NCI-H146 treated with DMSO at 0.1 percent for 48 hours (cell line): ENCODE measurements around the gene PIGBOS1.
A peak's percentile ranks its signal among the peaks of the same experiment; 100 is the strongest.
"Not testable (repeated sequence)": the region's sequence is repeated elsewhere in the genome, so short reads cannot be mapped to it uniquely, and the experiment has no call there.

Experiments
- DNase-seq: peaks from one replicate; lab custom pipeline; 2025; ENCODE audit not compliant: unreplicated experiment; lab: John Stamatoyannopoulos, UW

Gene PIGBOS1

DNA sequence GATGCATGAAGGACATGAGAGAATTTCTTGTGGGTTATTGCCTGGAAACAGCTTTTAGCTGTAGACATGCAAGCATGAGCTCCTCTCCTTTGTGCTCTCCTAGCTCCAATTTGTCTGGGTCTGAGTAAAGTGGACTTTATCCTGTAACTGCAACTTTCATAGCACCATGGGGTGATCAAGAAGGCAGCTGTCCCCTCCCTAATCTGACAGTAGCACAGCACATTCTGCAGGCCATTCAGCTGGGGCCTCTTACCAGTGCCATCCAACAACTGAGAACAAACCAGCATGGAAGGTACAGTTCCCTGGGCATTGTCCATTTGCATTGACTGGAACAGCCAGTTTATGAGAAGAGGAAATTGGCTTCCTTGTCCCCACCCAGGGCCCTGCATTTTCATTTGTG lies 21.6 kb downstream of the PIGBOS1 start:
- DNase-seq: no peak

DNA sequence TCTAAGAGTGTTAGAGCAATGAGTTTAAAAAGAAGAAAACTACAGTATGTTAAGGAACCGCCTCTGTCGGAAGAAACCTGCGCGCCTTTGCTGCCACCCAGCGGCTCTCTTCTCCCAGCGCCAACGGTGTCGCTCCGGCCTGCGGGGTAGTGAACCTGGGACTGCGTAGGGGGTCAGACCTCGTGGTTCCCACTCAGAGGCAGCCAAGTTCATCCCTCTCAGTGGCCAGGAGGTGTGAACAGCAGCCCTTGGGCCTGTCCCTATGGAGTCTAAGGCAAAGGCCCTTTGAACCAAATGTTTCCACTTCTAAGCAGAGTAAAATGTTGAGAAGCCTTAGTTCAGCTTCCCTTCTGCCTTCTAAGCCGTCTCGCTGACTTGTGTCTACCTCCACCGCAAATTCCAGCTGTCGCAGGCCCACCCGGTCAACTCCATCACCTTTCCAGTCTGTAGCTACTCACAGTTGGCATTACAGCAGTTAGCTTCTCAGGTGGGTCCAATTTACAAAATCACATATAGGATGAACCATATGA lies 28.3 kb downstream of the PIGBOS1 start:
- peak; percentile 19 for DNase-seq

DNA sequence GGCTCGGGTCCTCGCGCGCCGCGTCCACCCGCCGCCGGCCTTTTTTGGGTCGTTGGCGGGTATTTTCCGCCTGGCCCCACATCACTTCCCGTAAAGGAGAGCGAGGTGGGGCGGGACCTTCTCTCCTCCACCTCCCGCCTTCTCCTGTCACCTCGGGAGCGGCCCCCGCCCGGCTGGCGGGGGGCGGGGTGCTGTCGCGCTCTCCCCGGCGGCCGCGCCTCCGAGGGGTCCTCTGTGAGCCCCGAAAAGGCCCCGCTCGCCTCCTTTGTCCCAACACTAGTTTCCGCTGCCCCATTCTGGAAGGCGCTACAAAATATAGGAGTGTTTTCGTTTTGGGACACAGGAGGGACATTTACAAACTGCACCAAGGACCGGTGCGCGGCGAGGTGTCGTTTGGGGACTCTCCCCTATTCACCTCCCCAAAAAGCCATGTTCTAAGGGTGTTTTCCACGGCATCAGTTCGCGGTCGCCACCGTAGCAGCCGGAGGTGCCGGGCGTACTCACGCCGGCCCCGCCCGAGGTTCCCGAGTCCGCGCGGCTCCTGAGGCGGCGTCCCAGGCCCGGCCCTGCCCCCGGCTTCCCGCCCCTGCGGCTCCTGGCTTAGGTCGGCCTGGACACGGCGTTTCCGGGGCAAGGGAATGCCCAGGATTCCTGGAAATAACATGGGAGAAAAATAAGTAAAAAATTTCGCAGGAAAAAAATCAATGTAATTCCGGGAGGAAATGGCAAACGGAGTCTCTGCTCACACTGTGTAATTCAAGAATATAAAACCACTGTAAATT lies 29.0 kb downstream of the PIGBOS1 start, which contains the start of gene RAB27A:
Gene RAB27A (minus strand): TSS at position 68 of the 782 bp plus-strand sequence. CDS start 54,879 bp downstream, outside the sequence.
- peak; percentile 4 for DNase-seq

DNA sequence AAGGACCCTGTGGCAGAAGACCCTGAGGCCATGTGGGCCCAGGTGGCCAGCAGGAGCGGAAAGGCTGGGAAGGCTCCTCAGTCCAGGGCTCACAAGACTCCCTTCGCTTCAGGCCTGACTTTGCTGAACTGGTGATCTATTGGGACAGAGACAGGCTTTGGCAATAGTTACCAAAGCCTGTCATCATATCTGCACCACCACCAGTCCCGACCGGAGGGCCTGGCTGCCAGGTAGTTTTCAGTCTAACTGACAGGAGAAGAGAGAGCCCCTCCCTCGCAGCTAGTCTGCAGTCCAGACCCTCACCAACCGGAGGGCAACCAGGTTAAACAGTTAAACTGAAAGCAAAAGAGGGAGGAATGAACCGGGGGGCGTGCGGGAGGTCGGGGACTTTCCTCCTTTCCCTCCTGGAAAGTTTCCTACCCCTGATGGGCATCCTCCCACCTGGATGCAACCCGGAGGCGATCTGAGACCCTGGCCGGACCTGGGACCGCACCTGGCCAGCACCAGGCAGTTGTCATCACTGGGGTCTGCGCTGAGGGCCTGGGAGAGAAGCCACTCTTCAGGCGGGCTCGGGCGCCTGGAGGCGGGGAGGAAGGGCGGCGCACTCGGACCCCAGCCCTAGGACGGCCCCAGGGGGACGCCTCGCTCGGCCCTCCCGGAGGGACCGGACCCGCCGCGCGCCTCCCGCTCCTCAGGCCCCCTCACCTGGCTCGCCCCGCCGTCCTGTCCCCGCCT lies 29.7 kb downstream of the PIGBOS1 start:
- DNase-seq: peak; percentile 2

DNA sequence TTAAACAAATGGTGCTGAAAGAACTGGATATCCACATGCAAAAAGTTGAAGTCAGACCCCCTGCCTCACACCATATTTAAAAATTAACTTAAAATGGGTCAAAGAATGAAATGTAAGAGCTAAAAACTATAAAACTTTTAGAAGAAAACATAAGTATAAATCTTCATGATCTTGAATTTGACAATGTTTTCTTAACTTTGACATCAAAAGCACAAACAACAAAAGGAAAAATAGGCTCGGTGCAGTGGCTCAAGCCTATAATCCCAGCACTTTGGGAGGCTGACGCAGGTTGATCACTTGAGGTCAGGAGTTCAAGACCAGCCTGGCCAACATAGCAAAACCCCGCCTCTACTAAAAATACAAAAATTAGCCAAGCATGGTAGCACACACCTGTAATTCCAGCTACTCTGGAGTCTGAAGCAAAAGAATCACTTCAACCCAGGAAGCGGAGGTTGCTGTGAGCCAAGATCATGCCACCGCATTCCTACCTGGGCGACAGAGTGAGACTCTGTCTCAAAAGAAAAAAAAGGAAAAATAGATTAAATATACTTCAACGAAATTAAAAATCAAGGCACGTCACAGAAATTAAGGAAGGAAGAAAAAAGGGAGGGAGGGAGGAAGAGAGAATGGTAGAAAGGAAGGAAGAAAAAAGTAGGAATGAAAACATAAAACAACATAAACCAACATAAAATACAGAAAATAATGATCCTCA lies 30.8 kb downstream of the PIGBOS1 start:
- no peak for DNase-seq

DNA sequence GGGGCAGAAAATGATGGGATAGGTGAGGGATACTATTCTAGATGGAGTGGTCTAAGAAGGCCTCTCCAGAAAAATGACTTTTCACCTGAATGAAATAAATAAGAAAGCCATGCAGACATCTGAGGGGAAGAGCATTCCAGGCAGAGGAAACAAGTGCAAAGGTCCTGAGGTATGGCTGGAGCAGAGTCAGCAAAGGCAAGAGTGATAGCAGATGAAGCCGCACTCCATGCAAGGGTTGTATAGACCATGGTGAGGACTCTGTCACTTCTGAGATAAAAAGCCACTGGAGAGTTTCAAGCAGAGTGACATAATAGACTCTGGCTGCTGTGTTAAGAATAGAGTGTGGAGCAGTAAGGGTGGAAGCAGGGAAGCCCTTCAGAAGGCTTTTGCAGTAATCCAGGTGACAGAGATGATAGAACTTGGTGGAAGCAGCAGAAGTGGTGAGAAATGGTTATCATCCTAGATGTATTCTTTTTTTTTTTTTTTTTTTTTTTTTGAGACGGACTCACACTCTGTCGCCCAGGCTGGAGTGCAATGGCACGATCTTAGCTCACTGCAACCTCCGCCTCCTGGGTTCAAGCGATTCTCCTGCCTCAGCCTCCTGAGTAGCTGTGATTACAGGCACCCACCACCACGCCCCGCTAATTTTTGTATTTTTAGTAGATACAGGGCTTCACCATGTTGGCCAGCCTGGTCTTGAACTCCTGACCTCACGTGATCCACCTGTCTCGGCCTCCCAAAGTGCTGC lies 32.3 kb downstream of the PIGBOS1 start:
- not testable (repeated sequence) for DNase-seq

DNA sequence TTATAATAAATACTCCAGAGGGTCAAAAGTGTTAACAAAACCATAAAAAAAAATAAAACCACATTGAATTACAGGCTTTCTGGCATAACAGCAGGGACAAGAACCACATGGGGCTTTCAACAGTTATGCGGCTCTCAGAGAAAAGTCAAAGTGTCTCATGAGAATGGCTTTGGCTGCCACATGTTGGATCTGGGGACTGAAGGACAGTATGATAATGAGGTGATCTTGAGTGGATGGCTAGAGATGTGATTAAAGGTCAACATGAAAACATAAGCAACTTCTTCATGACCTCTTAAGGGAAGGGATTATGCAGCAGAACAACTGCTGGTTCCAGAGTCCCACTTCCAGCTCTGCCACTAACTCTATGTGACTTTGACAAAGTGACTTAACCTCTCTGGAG lies 34.5 kb downstream of the PIGBOS1 start:
- DNase-seq: no peak

DNA sequence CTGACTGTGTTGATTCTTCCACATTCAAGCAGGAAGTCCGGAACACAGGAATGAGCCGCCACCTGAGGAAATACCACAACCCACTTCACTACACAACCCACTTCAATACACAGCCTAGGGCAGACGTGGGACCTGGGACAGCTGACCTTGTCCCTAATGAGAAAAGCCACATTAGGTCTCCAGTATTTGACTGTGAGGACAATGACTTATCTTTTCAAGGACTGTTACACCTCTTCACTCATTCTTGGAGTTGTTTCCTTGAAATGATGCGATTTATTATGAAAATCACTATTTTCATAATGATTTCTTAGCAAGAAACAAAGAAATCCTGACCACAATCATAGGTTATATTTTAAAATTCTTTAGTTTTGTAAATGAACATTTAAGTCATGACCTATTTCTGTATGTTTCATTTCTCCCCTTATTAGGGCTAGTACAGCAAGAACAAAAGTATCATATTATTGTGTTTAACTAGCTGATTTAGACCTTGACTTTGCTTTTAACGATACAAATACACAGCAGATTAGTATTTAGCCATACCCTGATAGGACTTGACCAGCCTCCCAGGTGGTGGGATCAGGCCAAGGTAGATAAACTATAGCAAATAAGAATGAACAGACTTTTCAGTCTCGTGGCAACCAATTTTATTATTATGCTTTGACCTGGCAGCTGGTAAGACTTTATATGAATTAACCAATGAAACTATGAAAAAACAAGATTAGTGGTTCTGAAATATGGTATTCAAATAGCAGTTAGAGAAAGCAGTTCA lies 35.4 kb downstream of the PIGBOS1 start:
- DNase-seq: no peak

DNA sequence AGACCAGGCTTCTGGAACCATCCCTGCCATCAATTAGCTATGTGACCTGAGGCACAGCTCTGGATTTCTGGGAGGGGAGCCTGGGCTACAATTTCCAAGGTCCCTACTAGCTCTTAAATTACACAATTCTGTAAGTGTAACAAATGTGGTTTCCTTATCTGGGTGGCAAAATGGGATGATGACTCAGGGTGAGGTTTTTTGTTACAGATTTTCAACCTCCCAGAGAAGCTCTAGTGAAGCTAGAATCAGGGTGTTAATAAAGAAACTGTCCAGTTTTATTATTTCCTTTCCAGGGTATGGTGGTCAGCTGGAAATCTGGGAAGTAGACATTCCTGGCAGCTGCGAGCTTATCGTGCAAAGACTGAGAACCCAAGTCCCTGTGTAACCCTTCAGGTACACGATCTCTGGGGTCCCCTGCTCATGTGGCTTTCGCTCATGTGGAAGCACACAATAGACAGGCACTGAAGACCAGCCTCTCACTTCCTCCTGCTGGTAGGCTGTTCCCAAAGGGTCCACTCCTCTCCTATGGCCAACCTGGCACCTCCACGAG lies 36.6 kb downstream of the PIGBOS1 start:
- no peak for DNase-seq

DNA sequence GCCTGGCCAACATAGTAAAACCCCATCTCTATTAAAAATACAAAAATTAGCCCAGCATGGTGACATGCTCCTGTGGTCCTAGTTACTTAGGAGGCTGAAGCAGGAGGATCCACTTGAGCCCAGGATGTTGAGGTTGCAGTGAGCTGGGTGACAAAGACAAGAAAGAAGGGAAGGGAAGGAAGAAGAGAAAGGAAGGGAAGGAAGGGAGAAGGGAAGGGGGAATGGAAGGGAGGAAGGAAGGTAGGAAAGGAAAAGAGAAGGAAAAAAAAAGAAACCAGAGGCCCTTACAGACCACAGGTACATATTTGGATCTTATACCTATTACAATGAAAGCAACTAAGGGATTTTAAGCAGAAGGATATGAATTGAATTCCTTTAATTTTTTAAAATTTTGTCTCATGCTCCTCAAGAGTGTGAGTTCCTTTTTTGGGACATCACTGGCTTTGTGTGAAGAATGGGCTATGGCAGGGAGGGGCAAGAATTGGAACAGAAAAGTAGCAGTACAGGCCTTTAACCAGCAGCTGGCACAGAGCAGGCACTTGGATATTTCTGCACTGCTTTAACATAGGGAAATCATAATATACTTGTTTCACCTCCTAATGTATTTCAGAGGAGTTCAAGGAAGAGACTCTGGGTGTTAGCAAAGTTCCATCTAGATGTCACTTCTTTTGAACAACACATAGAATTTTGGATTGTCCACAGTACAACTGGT lies 37.2 kb downstream of the PIGBOS1 start:
- DNase-seq: no peak

DNA sequence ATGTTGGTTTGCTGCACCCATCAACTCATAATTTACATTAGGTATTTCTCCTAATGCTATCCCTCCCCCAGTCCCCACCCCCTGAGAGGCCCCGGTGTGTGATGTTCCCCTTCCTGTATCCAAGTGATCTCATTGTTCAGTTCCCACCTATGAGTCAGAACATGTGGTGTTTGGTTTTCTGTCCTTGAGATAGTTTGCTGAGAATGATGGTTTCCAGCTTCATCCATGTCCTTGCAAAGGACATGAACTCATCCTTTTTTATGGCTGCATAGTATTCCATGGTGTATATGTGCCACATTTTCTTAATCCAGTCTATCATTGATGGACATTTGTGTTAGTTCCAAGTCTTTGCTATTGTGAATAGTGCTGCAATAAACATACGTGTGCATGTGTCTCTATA lies 38.3 kb downstream of the PIGBOS1 start:
- not testable (repeated sequence) for DNase-seq

DNA sequence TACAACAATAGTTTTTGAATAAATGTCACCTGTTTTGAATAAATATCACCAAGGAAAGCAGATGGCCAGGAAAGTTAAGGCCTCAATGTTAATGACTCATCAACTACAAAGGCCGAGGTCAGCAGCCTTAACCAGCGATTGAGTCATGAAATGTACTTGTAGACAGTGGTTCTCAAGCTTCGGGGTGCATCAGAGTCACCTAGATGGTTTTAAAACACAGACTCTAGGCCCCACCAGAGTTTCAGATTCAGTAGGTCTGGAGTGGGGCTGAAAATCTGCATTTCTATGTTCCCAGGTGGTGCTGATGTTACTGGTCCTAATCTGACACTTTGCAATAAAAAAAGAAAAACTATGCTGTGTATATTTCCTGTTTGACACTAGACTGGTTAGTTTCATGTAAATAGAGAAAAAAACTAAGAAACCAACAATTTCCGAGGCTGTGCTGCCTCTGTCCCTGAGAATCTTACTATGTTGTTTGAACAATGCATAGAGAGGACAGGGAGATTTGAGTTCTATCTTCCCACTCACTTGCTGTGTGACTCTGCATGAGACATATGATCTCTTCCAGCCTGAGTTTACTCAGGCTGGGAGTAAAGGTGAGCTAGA lies 39.1 kb downstream of the PIGBOS1 start:
- no peak for DNase-seq

DNA sequence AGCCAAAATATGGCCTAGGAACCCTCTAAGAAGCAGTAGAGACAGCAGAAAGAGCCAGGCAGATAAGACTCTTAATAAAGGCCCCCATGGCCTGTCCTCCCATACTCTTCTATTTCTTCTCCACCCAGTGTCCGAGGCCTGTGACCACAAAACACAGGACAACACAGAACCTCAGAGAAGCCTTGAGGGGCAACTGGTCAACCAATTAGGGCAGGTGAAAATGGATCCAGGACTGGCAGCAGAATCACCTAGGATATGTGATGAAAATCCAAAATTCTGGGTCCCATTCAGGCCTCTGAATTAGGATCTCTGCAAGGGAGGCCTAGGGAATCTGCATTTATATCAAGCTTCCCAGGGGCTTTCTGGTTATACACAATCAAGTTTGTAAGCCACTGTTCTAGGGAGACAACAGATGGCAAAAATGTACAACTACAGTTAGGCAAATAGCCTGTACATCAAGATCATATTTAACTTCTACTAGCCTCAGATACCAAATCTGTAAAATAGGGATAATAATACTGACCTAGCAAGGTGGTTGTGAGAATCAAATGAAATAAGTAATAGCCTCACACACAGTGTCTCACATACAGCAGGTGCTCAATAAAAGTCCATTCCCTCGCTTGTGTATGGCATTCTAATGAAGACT lies 39.7 kb downstream of the PIGBOS1 start:
- no peak for DNase-seq

DNA sequence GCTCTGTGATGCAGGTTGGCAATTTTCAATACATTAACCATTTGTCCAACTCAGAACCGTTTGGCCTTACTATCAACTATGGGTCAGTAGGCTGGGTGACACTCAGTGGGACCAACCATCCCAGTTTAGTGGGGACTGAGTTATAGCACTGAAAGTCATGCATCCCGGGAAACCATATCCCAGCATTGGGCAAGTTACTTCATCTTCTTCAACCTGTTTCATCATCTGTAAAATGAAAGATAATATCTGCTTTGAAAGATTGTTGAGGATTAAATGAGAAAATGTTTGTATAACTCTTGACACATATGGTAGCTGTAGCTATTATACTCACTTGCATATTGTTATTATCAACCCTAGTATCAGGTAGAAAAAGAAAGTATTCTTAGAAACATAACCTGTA lies 41.2 kb downstream of the PIGBOS1 start:
- no peak for DNase-seq

DNA sequence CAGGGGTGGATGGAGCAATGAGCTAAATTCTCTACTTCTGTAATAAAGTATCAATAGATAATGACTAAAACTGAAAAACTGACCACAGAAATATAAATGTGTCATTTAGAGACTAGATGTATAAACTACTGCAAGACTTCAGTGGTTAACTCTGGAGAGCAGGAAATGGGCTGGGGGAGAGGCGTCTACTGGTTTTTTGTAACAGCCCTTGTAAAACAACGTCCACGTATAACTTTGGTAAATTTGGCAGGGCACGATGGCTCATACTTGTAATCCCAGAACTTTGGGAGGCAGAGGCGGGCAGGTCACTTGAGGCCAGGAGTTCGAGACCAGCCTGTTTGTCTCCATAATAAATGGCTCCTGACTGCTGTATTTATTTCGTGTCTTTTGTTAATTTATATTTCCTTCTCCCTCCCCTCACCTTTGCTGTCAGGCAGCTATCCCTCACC lies 41.8 kb downstream of the PIGBOS1 start:
- no peak for DNase-seq

DNA sequence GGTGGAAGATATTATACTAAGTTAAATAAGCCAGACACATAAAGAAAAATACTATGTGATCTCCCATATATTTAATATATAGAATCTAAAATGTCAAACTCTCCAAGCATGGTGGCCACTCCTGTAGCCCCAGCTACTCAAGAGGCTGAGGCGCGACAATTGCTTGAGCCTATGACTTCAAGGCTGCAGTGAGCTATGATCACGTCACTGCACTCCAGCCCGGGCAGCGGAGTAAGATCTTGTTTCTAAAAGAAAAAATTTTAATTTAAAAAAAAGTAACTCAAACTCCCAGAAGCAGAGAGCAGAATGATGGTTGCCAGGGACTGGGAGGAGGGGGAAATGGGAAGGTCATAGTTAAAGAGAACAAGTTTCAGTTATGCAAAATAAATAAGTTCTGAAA lies 42.6 kb downstream of the PIGBOS1 start:
- DNase-seq: no peak

DNA sequence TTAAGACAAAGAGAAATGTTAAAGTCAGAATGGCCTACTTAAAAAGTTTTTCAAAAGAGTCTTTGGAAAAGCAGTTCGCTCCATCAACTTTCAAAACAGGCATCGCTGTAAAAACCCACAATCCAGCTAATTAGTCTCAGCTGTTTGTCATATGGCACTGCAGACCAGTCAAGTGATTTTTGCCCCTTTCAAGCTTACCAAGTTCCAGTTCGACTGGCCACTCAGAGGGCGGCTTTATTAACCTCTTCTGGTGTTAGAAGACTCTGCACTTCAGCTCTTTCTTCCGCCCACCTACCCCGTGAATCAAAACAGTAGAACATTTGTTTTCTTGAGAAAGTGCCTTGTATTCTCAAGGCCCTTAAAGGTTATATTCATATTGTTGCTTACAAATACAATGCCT lies 48.6 kb downstream of the PIGBOS1 start:
- no peak for DNase-seq

DNA sequence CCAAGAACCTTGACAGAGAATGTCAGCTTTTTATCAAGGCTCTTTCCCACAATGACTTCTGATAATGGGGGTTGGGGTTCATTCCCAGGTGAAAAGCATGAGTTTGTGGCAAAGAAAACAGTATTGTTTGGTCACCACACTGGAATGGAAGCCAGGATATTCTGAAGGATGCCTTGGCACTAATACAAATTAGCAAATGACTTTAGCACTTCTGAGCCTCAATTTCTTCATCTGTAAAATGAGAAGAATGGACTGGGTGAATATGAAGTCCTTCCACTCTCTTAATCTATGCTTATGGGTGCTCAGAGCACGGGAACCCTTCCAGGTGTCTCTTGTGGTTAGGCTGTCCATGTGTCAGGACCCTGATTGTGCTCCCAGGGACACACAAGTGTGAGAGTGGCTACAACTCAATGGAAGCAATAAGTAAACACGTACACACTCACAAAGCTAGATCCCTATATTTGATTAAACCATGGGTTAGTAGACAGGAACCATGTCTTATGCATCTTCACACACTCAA lies 50.7 kb downstream of the PIGBOS1 start:
- no peak for DNase-seq
